OCI-LY3 (cell line): ENCODE data around the gene IFIT1.
"Not testable (repeated sequence)": the region's sequence is repeated elsewhere in the genome, so short reads cannot be mapped to it uniquely, and the experiment has no call there.

Source experiments
- H2AFZ ChIP-seq: fragments of 200-600, 300-600 bp; shearing (Covaris generic); 2 replicates; pipeline ENCODE4 v1.6.0; 2014; ENCODE audit warnings: antibody characterized with exemption, low read depth, low read length
- H3K27ac ChIP-seq: fragments of 200-600, 300-600 bp; sonication (generic); 2 replicates; pipeline ENCODE4 v1.5.1; 2014; ENCODE audit warnings: mild to moderate bottlenecking, low read length, moderate library complexity, mixed read lengths
- H3K27me3 ChIP-seq: fragments of 200-600, 300-600 bp; sonication (generic); 2 replicates; pipeline ENCODE4 v1.6.1; 2014; ENCODE audit warnings: low read depth, low read length, mixed read lengths
- H3K36me3 ChIP-seq: fragments of 200-600, 300-600 bp; sonication (generic); replicated peaks from 2 replicates; pipeline ENCODE3; 2014; ENCODE audit warnings: low read depth, low read length, mixed read lengths
- H3K4me1 ChIP-seq: fragments of 300-600, 200-600 bp; sonication (generic); 2 replicates; pipeline ENCODE4 v1.6.1; 2014; ENCODE audit warnings: low read length, mixed read lengths
- H3K4me2 ChIP-seq: fragments of 200-600, 300-600 bp; sonication (generic); 2 replicates; pipeline ENCODE4 v1.6.1; 2014; ENCODE audit warnings: low read length, mixed read lengths
- H3K4me3 ChIP-seq: fragments of 300-600, 200-600 bp; sonication (generic); 2 replicates; pipeline ENCODE4 v1.5.1; 2014; ENCODE audit warnings: antibody characterized with exemption, mild to moderate bottlenecking, low read length, moderate library complexity
- H3K79me2 ChIP-seq: fragments of 300-600, 200-600 bp; shearing (Covaris generic); 2 replicates; pipeline ENCODE4 v1.6.1; 2014; ENCODE audit warnings: mild to moderate bottlenecking, low read length, mixed read lengths
- H3K9ac ChIP-seq: fragments of 300-600, 200-600 bp; shearing (Covaris generic); 2 replicates; pipeline ENCODE4 v1.6.0; 2014; ENCODE audit warnings: mild to moderate bottlenecking, low read length, moderate library complexity
- H3K9me3 ChIP-seq: fragments of 200-600, 300-600 bp; shearing (Covaris generic); 2 replicates; pipeline ENCODE4 v1.6.1; 2014; ENCODE audit warnings: low read length, mixed read lengths; ENCODE audit not compliant: insufficient read depth
- H4K20me1 ChIP-seq: fragments of 200-600, 300-600 bp; sonication (generic); 2 replicates; pipeline ENCODE4 v1.6.1; 2016; ENCODE audit warnings: low read length, mixed read lengths; ENCODE audit not compliant: insufficient read depth
- EZH2phosphoT487 ChIP-seq: fragments of 200-600 bp; shearing (Covaris generic); IDR thresholded peaks from 2 replicates; pipeline ENCODE4 v1.6.1; 2018; ENCODE audit warnings: antibody characterized with exemption, mixed run types, low read depth
- TF ChIP-seq, protein P1 (sequence below): fragments of 200-600, 300-600 bp; sonication (generic); IDR thresholded peaks from 2 replicates; pipeline ENCODE4 v1.5.1; 2014; ENCODE audit warnings: antibody characterized with exemption, low read length, low read depth

The IFIT1 gene

DNA sequence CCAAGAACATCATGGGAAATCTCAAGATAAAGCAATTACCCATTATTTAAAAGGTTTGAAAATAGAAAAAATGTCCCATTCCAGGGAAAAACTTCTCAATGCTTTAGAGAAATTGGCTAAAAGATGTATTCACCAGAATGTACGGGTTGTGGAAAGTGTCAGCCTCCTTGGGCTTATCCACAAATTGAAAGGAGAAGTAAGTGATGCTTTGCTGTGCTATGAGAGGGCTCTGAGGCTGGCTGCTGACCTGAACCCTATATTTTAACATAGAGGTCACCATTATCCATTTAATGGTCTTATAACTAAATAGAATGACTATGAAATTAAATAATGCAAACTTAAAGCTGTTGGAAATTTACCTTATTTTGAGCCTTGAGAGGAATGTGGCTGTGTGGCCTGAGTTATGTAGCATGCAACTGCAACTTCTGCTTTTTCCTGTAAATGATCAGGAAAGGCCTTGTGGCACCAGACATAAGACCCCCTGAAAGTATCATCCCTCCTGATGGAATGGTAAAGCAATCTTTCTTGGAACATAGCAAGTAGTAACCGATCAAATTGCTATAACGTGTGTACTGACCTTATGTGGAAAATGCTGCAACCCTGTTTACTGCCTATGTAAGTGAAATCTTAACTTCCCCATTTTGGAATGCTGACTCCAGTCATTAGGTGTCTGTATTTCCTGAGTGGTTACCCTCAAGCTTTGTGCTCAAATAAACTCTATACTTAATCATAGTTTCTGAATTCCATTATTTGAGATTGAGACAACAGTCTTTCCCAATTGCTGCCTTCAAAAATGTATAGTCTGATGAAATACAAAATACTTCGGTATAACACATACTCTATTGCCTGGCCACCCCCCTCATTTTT lies 7.7 kb upstream of the IFIT1 start:
- H2AFZ ChIP-seq = no peak overlapping the region
- TF ChIP-seq, protein P1, sequence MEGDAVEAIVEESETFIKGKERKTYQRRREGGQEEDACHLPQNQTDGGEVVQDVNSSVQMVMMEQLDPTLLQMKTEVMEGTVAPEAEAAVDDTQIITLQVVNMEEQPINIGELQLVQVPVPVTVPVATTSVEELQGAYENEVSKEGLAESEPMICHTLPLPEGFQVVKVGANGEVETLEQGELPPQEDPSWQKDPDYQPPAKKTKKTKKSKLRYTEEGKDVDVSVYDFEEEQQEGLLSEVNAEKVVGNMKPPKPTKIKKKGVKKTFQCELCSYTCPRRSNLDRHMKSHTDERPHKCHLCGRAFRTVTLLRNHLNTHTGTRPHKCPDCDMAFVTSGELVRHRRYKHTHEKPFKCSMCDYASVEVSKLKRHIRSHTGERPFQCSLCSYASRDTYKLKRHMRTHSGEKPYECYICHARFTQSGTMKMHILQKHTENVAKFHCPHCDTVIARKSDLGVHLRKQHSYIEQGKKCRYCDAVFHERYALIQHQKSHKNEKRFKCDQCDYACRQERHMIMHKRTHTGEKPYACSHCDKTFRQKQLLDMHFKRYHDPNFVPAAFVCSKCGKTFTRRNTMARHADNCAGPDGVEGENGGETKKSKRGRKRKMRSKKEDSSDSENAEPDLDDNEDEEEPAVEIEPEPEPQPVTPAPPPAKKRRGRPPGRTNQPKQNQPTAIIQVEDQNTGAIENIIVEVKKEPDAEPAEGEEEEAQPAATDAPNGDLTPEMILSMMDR = no peak
- TF ChIP-seq EZH2phosphoT487 = no peak
- no peaks in the 10 kb centered on the region for H3K36me3 ChIP-seq
- H3K27me3 ChIP-seq = no peaks in the 10 kb centered on the region
- no peaks in the 10 kb centered on the region for H3K9me3 ChIP-seq
- no peak overlapping the region for H3K27ac ChIP-seq
- no peaks in the 10 kb centered on the region for H4K20me1 ChIP-seq
- no peak overlapping the region for H3K9ac ChIP-seq
- peaks cover 6% of the 10 kb centered on the region; the same call in 1 of the 2 replicates for H3K4me1 ChIP-seq
- H3K4me2 ChIP-seq = no peak overlapping the region
- no peak overlapping the region for H3K4me3 ChIP-seq
- H3K79me2 ChIP-seq = no peaks in the 10 kb centered on the region

DNA sequence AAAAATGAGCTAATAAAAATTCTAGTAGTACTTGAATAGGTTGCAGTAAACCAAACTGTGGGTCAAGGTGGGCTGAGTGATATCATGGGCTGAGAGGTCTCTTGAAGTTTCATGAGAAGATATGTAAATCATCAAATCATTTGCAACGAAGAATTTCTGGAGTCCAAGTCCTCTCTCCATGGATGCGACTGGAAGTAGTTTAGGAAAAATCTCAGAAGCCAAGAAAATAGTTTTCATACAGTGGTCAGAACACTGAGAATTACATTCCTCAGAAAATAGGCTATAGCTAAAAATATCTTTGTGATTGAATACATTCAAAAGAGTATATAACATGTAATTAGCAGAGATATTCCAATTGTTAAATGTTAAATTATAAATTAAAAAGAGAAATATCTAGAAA lies 3.6 kb upstream of the IFIT1 start:
- Histone ChIP-seq H3K36me3 (no peaks in the 10 kb centered on the region), H3K4me1 (peaks cover 18% of the 10 kb centered on the region), H3K27me3 (no peaks in the 10 kb centered on the region), H2AFZ (no peak overlapping the region), H3K4me2 (no peak overlapping the region), H3K79me2 (no peaks in the 10 kb centered on the region), H4K20me1 (no peaks in the 10 kb centered on the region), H3K9me3 (no peaks in the 10 kb centered on the region), H3K9ac (no peak overlapping the region), H3K27ac (no peak overlapping the region), H3K4me3 (no peak overlapping the region)
- TF ChIP-seq, protein P1 = no peak
- no peak for TF ChIP-seq EZH2phosphoT487

GRCh38 chr10:89389254-89389653 lies 3.2 kb upstream of the IFIT1 start:
- no peaks in the 10 kb centered on the region for H4K20me1 ChIP-seq
- no peak overlapping the region for H3K4me2 ChIP-seq
- no peak overlapping the region for H3K9ac ChIP-seq
- no peaks in the 10 kb centered on the region for H3K36me3 ChIP-seq
- no peak for TF ChIP-seq EZH2phosphoT487
- TF ChIP-seq, protein P1 = peak; percentile 58
- H3K79me2 ChIP-seq = no peaks in the 10 kb centered on the region
- no peak overlapping the region for H3K4me3 ChIP-seq
- H2AFZ ChIP-seq = no peak overlapping the region
- H3K9me3 ChIP-seq = no peaks in the 10 kb centered on the region
- no peaks in the 10 kb centered on the region for H3K27me3 ChIP-seq
- no peak overlapping the region for H3K27ac ChIP-seq
- peaks cover 18% of the 10 kb centered on the region for H3K4me1 ChIP-seq

DNA sequence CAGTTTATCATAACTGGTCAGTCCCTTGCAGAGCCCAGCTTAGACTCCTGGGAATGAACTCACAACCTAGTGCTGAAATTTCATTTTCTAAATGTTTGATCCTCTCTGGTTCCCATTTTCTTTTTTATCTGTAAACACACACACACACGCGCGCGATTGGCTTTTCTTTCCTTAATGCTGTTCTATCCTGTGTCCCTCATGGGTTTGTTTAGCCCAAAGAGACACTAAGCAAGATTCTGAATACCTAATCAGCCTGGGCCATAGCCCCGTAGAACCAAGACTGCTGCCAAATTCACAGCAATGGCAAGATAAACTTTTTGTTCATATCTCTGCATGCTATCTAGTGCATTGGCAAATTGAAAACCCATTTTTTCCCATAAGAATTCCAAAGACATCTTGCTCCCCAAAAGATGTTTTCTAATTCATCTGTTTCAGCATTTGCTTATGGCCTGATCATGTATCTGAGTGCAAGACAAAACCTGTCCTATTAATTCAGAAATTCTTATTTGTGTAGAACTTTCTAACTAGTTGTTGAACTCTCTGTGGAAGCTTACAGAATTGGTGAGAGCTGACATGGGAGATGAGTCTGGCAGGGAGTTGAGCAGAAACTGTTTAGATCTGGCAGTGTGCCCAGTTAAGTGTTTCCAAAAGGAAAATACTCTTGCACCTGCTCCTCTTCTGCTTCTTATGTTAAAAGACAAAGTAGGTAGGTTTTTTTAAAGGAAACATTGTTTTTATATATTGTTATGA lies 1.8 kb upstream of the IFIT1 start:
- H2AFZ ChIP-seq = no peak overlapping the region
- no peaks in the 10 kb centered on the region for H3K27me3 ChIP-seq
- no peaks in the 10 kb centered on the region for H3K36me3 ChIP-seq
- H3K27ac ChIP-seq = no peak overlapping the region
- H4K20me1 ChIP-seq = no peaks in the 10 kb centered on the region
- TF ChIP-seq, protein P1 = no peak
- TF ChIP-seq EZH2phosphoT487 = no peak
- no peak overlapping the region for H3K4me3 ChIP-seq
- peaks cover 12% of the 10 kb centered on the region for H3K4me1 ChIP-seq
- no peak overlapping the region for H3K9ac ChIP-seq
- H3K79me2 ChIP-seq = no peaks in the 10 kb centered on the region
- no peak overlapping the region for H3K4me2 ChIP-seq
- H3K9me3 ChIP-seq = no peaks in the 10 kb centered on the region

DNA sequence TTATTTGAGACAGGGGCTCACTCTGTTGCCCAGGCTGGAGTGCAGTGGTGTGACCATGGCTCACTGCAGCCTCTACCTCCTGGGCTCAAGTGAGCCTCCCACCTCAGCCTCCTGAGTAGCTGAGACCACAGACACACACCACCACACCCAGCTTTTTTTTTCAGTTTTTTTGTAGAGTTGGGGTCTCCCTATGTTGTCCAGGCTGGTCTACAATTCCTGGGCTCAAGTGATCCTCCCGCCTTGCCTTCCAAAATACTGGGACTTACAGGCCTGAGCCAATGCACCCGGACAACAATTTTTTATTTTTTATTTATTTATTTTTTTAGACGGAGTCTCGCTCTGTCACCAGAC lies 1.2 kb upstream of the IFIT1 start:
- not testable (repeated sequence) for H3K4me3 ChIP-seq, H3K4me2 ChIP-seq, H4K20me1 ChIP-seq, H3K27ac ChIP-seq, H2AFZ ChIP-seq, H3K36me3 ChIP-seq, H3K79me2 ChIP-seq, H3K9me3 ChIP-seq, H3K27me3 ChIP-seq, H3K9ac ChIP-seq
- H3K4me1 ChIP-seq = peaks cover 12% of the 10 kb centered on the region
